MM.1S (cell line): ENCODE data around the gene BICD1.

ENCODE experiments used
- CTCF ChIP-seq: fragments of 300-600 bp; sonication (generic); IDR thresholded peaks from 2 replicates; pipeline ENCODE4 v1.5.1; 2016; ENCODE audit warnings: antibody characterized with exemption, low read length, mixed read lengths
- EZH2 ChIP-seq: fragments of 300-600 bp; sonication (generic); optimal IDR thresholded peaks from 2 replicates; pipeline ENCODE3; 2017; ENCODE audit warnings: low read depth, mild to moderate bottlenecking, antibody characterized with exemption, low read length, mixed read lengths

DNA sequence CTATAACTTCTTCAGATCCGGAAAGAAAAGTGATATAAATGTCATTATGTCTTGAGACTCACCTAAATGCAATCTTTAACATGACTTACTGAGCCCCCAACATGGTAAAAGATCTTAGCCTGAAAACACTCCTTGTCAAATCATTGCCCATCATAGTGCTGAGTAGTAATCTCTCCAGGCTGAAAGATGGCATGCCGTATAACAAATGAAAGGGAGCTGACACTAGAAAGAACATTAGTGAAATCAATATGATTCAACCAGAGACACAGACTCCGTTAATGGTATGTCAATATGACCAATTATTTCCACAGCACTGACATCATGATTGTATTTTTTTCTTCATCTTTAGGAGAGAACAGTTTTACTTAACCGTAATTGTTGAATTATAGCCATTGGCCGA, 54.4 kb downstream of the BICD1 start:
- TF ChIP-seq EZH2 (no peak), CTCF (no peak)
